Activated CD8-positive, alpha-beta T cell treated with anti-CD3 and anti-CD28 coated beads for 36 hours (primary cell): ENCODE measurements around the gene RASIP1. TPM values are rescaled to one million over a fixed set of nuclear protein-coding genes. Genes with fewer than 3 reads are reported as not detected.

Source experiments
- ATAC-seq: fragments of 200-7000 bp; cut with Tn5 transposase; one replicate; pipeline ENCODE4 v1.10.0; 2021; ENCODE audit warnings: mild to moderate bottlenecking, moderate library complexity
- CTCF ChIA-PET: fragments of 350-600 bp; sonication (Branson Sonifier 250); formaldehyde crosslinking; loops from one replicate; lab custom pipeline; 2021; ENCODE audit warnings: antibody characterized with exemption; lab: Charles Lee
- POLR2A ChIA-PET: fragments of 350-600 bp; sonication (Branson Sonifier 250); formaldehyde crosslinking; loops from one replicate; lab custom pipeline; 2021; ENCODE audit warnings: antibody characterized with exemption; lab: Charles Lee
- DNase-seq: peaks from one replicate; pipeline ENCODE4 v3.0.0-alpha.2; 2020
- H3K27ac Mint-ChIP-seq: one replicate; pipeline ENCODE4 v1.8.0; 2021; ENCODE audit warnings: mild to moderate bottlenecking, mixed read lengths
- H3K27me3 Mint-ChIP-seq: one replicate; pipeline ENCODE4 v1.8.0; 2021; ENCODE audit warnings: mixed read lengths
- H3K36me3 Mint-ChIP-seq: one replicate; pipeline ENCODE4 v1.8.0; 2021; ENCODE audit warnings: low read depth, mixed read lengths
- H3K4me1 Mint-ChIP-seq: one replicate; pipeline ENCODE4 v1.8.0; 2021; ENCODE audit warnings: low read depth, mixed read lengths
- H3K4me3 Mint-ChIP-seq: one replicate; pipeline ENCODE4 v1.8.0; 2021; ENCODE audit warnings: mild to moderate bottlenecking, moderate library complexity, mixed read lengths
- H3K9me3 Mint-ChIP-seq: one replicate; pipeline ENCODE4 v1.8.0; 2021; ENCODE audit warnings: mixed read lengths
- intact Hi-C: fragments of 100-400 bp; cut with micrococcal nuclease; formaldehyde crosslinking; loops from one replicate; pipeline ENCODE4 v1.10.0; 2022
- total RNA-seq, 2 experiments: library from RNA; stranded (reverse); gene quantifications; one replicate each; pipeline ENCODE4 v1.2.3, GENCODE V29; 2021
- TF ChIP-seq, protein P1 (sequence below): fragments of 200-600 bp; IDR thresholded peaks from one replicate; pipeline ENCODE4 v1.8.0; 2022; ENCODE audit warnings: antibody characterized with exemption, mild to moderate bottlenecking

Gene RASIP1
- total RNA-seq, 2 experiments from 2014 or later: 0.72 to 1.2 TPM

DNA sequence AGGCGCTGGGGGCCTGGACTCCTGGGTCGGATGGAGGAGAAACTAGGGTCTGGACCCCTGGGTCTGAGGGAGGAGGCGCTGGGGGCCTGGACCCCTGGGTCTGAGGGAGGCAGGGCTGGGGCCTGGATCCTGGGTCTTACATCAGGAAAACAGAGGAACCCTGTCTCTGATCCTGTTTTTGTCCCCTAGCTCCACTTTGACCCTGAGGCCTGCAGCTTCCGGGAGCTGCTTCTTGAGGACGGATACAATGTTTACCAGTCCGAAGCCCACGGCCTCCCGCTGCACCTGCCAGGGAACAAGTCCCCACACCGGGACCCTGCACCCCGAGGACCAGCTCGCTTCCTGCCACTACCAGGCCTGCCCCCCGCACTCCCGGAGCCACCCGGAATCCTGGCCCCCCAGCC is 17.3 kb upstream of the RASIP1 start:
- Mint-ChIP-seq H3K4me3 (no peak overlapping the region), H3K4me1 (peaks cover 11% of the 10 kb centered on the region), H3K27ac (no peak overlapping the region), H3K9me3 (no peaks in the 10 kb centered on the region), H3K36me3 (no peaks in the 10 kb centered on the region), H3K27me3 (peaks cover 23% of the 10 kb centered on the region)
- DNase-seq (no peak), ATAC-seq (no peak)
- intact Hi-C loops: no loop called here
- ChIA-PET CTCF (interaction anchor here (1.0 to 1.8 kb wide), 2 partner anchors 19 to 38 kb away, joined by 3 to 5 read pairs; no protein-coding TSS in a partner anchor), POLR2A (no interaction called here)
- TF ChIP-seq, protein P1, sequence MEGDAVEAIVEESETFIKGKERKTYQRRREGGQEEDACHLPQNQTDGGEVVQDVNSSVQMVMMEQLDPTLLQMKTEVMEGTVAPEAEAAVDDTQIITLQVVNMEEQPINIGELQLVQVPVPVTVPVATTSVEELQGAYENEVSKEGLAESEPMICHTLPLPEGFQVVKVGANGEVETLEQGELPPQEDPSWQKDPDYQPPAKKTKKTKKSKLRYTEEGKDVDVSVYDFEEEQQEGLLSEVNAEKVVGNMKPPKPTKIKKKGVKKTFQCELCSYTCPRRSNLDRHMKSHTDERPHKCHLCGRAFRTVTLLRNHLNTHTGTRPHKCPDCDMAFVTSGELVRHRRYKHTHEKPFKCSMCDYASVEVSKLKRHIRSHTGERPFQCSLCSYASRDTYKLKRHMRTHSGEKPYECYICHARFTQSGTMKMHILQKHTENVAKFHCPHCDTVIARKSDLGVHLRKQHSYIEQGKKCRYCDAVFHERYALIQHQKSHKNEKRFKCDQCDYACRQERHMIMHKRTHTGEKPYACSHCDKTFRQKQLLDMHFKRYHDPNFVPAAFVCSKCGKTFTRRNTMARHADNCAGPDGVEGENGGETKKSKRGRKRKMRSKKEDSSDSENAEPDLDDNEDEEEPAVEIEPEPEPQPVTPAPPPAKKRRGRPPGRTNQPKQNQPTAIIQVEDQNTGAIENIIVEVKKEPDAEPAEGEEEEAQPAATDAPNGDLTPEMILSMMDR: no peak

DNA sequence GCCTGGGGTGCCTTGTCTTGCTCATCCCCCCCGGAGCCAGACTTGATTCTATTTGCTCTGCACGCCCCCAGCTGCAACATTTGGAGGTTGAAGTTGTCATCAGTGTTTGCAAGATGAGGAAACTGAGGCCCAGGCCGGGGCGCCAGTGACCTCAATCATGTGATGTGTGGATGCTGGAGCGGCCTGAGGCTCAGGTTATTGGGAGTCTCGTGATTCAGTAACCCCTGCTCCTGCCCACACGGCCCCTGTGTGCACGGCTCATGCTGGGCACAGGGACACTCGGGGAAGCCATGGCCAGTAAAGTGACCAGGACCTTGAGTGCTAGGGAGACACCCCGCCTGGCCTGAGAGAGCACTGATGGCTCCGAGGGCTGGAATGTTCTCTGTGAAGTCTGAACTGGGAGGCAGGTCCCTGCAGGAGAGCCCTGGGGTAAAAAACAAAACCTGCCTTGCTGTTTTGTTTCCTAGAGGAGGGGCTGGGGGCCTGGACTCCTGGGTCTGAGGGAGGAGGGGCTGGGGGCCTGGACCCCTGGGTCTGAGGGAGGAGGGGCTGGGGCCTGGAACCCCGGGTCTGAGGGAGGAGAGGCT is 16.8 kb upstream of the RASIP1 start:
- DNase-seq (no peak), ATAC-seq (no peak)
- ChIA-PET POLR2A (no interaction called here), CTCF (interaction anchor here (1.0 kb wide), 1 partner anchor 19 kb away, joined by 3 read pairs; no protein-coding TSS in a partner anchor)
- H3K9me3 Mint-ChIP-seq: no peaks in the 10 kb centered on the region
- H3K4me1 Mint-ChIP-seq: peaks cover 12% of the 10 kb centered on the region
- intact Hi-C loops: no loop called here
- H3K36me3 Mint-ChIP-seq: no peaks in the 10 kb centered on the region
- TF ChIP-seq, protein P1: no peak
- H3K4me3 Mint-ChIP-seq: no peak overlapping the region
- H3K27me3 Mint-ChIP-seq: peaks cover 24% of the 10 kb centered on the region
- no peak overlapping the region for H3K27ac Mint-ChIP-seq

DNA sequence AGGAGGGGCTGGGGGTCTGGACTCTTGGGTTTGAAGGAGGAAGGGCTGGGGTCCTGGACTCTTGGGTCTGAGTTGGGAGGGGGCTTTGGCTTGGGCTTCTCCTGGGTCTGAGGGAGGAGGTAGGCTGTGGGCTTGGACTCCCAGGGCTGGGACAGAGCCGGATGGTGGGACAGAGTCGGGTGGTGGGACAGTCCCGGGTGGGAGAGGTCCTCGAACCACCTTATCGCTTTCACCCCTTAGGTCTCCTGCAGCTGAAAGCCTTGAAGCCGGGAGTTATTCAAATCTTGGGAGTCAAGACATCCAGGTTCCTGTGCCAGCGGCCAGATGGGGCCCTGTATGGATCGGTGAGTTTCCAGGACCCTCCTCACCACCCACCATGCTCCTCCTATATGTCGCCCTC is 16.3 kb upstream of the RASIP1 start:
- no peak for DNase-seq
- ChIA-PET CTCF (no interaction called here), POLR2A (no interaction called here)
- Mint-ChIP-seq H3K36me3 (no peaks in the 10 kb centered on the region), H3K27ac (no peak overlapping the region), H3K27me3 (peaks cover 26% of the 10 kb centered on the region), H3K4me1 (peaks cover 14% of the 10 kb centered on the region), H3K9me3 (no peaks in the 10 kb centered on the region), H3K4me3 (no peak overlapping the region)
- intact Hi-C loops: no loop called here
- TF ChIP-seq, protein P1: no peak
- no peak for ATAC-seq

DNA sequence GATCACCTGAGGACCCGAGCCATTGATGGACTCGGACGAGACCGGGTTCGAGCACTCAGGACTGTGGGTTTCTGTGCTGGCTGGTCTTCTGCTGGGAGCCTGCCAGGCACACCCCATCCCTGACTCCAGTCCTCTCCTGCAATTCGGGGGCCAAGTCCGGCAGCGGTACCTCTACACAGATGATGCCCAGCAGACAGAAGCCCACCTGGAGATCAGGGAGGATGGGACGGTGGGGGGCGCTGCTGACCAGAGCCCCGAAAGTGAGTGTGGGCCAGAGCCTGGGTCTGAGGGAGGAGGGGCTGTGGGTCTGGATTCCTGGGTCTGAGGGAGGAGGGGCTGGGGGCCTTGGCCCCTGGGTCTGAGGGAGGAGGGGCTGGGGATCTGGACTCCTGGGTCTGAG is 15.8 kb upstream of the RASIP1 start:
- no peak for ATAC-seq
- H3K9me3 Mint-ChIP-seq: no peaks in the 10 kb centered on the region
- H3K4me3 Mint-ChIP-seq: no peak overlapping the region
- TF ChIP-seq, protein P1: no peak
- DNase-seq: no peak
- peaks cover 24% of the 10 kb centered on the region for H3K27me3 Mint-ChIP-seq
- POLR2A ChIA-PET: no interaction called here
- H3K27ac Mint-ChIP-seq: no peak overlapping the region
- intact Hi-C loops: no loop called here
- H3K36me3 Mint-ChIP-seq: no peaks in the 10 kb centered on the region
- H3K4me1 Mint-ChIP-seq: peaks cover 14% of the 10 kb centered on the region
- CTCF ChIA-PET: no interaction called here

DNA sequence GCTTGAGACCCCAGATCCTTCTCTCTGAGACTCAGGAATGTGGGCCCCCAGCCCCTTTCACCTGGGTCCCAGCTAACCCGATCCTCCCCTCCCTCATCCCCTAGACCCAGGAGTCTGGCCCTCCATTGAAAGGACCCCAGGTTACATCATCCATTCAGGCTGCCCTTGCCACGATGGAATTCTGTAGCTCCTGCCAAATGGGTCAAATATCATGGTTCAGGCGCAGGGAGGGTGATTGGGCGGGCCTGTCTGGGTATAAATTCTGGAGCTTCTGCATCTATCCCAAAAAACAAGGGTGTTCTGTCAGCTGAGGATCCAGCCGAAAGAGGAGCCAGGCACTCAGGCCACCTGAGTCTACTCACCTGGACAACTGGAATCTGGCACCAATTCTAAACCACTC is 15.4 kb upstream of the RASIP1 start:
- H3K27ac Mint-ChIP-seq: no peak overlapping the region
- H3K27me3 Mint-ChIP-seq: peaks cover 28% of the 10 kb centered on the region
- CTCF ChIA-PET: no interaction called here
- H3K9me3 Mint-ChIP-seq: no peaks in the 10 kb centered on the region
- peaks cover 14% of the 10 kb centered on the region for H3K4me1 Mint-ChIP-seq
- H3K36me3 Mint-ChIP-seq: no peaks in the 10 kb centered on the region
- POLR2A ChIA-PET: no interaction called here
- intact Hi-C loops: no loop called here
- TF ChIP-seq, protein P1: no peak
- ATAC-seq (no peak), DNase-seq (no peak)
- no peak overlapping the region for H3K4me3 Mint-ChIP-seq
